Measurements from ENCODE around the gene DDAH2.

The DDAH2 gene

DNA sequence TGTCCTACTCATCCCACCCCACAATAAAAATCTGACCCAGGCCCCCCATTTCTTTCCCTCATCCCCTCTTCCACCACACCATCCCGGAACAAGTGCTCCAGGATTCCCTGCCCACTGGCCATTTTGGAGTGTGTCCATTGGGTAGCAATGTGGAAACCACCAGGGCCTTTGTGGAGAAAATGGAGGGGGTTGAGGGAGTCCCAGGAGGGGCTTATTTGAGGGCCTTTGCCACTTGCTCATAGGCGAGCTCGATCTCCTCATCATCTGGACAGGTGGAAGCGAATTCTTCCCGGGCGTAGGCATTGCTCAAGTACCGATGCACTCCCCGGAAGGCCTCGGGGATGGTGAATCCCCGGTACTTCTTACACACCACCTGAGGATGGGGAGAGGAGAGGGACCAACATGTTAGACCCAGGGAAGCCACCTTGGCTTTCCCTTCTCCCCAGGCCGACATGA lies 1.6 kb upstream of the DDAH2 start:
- no peak for DNase-seq (ENCODE audit: low read depth in 2 of 2)

- DNase-seq (ENCODE audit: low read depth in 2 of 2) = peak in 1 of 2 experiments; percentile 53
These were observed 1.0 kb upstream of the DDAH2 start for GRCh38 chr6:31729979-31730630.

DNA sequence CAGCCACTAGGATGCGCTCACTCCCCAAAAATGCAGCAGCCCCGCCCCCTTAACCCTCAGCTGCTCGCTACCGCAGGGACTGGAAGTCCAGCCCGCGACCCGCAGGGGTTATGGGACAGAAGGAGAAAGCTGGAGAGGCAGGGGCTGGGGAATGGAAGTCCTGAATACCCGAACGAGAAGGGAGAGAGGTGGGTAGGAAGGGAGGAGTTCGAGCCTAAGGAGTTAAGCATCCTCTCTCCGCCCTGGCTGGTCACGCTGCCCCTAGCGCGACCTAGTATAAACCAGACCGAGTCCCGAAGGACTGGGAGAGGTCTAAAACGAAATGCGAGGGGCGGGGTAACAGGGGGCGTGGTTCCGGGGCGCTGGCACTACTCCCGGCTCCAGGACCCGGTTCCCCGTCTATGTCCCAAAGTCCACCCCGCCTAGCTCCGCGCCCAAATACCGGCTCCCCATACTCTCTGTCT lies 448 bp upstream of the DDAH2 start:
- DNase-seq (ENCODE audit: low read depth in 2 of 2) = peak; percentile 46 to 76

DNA sequence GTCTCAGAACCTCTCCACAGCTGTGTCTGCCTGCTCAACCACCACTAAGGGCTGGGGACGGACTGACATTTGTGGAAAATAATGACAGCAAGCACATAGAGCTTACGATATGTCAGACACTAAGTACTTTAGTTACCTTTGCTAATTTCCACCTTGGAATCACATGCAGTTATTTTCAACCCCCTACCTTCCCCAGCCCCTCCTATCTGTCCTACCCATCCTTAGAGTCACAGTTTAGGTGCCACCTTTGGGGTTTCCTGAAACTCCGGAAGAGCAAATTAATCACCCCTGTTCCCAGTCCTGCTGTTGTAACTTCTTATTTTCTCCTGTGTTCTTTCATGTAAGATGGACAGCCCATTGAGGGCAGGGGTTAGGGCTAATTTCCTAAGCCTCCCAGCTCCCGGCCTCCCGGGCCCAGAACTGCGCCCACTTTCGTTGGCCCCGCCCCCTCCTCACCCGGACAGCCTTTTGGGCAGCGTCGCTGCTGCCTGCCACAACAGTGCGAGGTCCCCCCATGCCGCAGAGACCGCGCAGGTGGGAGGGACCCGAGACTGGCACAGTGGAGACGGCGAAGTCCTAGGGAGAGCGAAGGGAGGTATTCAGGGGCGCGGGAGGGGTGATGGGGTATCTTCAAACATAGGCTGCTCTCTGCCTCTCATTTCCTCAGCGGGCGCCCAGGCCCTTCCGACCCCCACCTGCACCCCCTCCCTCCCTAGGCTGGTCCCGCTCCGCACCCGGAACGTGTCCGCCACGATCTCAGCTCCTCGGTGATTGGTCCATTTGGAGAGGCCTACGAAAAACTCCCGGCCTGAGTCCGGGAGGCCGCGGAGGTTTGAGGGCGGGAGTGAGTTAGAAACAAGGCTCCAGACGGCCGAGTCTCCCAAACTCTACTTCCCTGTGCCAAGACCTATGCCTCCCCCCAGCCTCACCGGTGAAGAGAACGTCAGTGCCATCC lies 1.1 kb downstream of the DDAH2 start:
- DNase-seq (ENCODE audit: low read depth in 2 of 2) = no peak

GRCh38 chr6:31727034-31727716 lies 1.9 kb downstream of the DDAH2 start:
- no peak for DNase-seq (ENCODE audit: low read depth in 2 of 2)

GRCh38 chr6:31725502-31726350 lies 3.4 kb downstream of the DDAH2 start:
- no peak for DNase-seq (ENCODE audit: low read depth in 2 of 2)

DNA sequence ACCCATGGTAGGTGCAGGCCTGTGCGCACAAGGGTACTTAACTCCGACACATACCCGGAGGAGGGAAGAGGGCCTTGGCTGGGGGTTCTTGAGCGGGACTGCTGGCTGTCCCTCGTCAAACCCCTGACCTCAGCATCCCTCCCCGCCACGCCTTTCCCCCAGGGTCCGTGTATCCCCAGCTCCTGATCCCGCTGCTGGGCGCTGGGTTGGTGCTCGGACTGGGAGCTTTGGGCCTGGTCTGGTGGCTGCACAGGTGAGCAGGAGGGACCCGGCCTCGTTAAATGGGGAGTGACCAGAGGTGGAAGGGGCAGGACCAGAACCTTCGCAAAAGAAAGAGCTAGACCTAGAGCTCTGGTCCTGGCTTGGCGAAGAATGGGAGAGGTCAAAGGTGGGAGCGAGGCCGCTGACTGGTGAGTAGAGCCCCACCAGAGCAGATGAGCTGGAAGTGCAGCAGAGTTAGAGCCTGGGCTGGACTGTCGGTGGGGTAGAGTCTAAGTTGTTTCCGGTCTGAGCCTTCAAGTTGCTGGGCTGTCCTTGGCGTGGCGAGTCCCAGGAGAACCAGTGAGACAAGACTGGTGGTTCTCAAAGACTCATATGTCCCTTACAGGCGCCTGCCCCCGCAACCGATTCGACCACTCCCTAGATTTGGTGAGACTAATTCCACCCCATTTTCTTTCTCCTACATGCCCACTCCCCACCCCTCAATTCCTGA lies 5.0 kb downstream of the DDAH2 start:
- no peak for DNase-seq (ENCODE audit: low read depth in 2 of 2)

- DNase-seq (ENCODE audit: low read depth in 2 of 2) = no peak
These were observed 5.7 kb downstream of the DDAH2 start, which contains the start of gene MPIG6B for GRCh38 chr6:31723245-31723979. MPIG6B (plus strand) TSS chr6:31723373; CDS start chr6:31723384, 11 bp downstream.

DNA sequence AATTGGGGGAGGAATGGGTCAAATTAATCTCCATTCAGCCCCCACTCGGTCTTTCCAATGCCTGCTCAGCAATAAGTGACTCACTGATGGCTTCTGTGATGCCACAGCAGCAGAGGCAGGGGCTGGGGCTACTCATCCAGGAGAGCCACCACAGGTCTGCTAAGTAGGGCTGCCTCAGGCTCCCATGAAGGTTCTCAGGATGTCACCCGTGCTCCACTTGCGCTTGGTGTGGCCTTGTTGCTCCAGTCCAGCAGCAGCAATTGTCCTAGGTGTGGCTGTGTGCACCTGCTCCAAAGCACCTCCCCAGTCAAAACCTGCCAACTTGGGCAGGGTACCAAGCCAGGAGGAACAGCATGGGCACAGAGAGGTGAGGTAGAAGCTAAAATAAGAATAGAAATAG lies 6.9 kb downstream of the DDAH2 start:
- no peak for DNase-seq (ENCODE audit: low read depth in 2 of 2)

- no peak for DNase-seq (ENCODE audit: low read depth in 2 of 2)
These were observed 7.6 kb downstream of the DDAH2 start, which contains the start of gene LY6G6C for GRCh38 chr6:31721351-31722020. LY6G6C (minus strand) TSS chr6:31721746; CDS start chr6:31721679, 67 bp downstream.

GRCh38 chr6:31720196-31720770 lies 8.8 kb downstream of the DDAH2 start:
- no peak for DNase-seq (ENCODE audit: low read depth in 2 of 2)

DNA sequence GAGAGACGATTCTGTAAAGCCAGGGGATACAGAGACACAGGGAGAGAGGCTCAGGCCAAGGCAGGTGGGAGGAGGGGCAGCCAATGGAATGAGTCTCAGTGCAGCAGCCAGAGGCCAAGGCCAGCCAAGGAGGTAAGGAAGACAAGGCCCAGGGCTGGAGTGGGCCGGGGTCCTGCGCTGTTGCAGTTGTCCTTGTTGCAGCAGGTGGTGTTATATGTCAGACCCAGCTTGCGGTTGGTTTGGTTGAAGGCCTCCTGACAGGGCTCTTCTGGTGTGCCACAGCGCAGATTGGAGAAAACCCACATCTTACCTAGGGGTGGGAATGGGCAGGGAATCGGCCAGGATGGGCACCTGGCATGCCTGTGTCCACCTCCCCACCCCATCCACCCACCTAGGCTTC lies 10.1 kb downstream of the DDAH2 start:
- DNase-seq (ENCODE audit: low read depth in 2 of 2) = no peak

DNA sequence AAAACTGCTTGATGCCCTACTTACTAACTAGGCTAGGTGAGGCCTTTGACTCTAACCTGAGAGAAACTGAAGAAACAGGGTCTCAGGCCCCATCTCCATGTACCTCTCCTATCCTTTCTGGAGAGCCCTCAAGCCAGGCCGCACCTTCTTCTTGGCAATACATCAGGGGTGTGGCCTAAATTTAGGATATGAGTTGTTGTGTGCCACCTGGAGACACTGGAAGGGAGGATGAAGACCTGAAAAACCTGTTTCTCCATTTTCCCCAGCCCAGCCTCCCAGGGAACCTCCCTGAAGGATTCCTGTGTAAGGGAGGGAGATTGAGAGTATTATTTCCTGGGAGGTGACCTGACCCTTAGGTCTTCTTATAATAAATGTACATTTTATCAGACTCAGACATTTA lies 10.8 kb downstream of the DDAH2 start:
- no peak for DNase-seq (ENCODE audit: low read depth in 2 of 2)

DNA sequence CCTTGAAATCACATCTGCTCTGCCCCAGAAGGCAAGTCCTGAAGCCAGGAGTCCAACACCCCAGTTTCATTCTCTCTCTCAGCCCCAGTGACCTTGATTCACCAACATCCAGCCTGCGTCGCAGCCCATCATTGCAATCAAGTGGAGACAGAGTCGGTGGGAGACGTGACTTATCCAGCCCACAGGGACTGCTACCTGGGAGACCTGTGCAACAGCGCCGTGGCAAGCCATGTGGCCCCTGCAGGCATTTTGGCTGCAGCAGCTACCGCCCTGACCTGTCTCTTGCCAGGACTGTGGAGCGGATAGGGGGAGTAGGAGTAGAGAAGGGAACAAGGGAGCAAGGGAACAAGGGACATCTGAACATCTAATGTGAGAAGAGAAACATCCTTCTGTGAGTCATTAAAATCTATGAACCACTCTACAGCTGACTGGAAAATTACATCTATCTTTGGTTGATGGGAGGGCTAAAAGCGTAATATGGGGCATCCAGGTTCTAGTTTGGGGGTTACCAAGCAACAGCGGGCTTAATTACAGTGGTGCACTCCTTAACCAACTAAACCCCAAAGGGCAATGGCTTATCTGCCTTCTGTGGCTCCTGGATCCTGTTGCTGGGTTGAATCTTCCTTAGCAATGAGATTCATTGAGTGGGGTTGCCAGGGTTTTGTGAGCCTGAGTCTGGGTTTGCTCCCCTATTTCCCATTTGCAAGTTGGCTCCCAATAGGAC lies 11.4 kb downstream of the DDAH2 start:
- no peak for DNase-seq (ENCODE audit: low read depth in 2 of 2)

DNA sequence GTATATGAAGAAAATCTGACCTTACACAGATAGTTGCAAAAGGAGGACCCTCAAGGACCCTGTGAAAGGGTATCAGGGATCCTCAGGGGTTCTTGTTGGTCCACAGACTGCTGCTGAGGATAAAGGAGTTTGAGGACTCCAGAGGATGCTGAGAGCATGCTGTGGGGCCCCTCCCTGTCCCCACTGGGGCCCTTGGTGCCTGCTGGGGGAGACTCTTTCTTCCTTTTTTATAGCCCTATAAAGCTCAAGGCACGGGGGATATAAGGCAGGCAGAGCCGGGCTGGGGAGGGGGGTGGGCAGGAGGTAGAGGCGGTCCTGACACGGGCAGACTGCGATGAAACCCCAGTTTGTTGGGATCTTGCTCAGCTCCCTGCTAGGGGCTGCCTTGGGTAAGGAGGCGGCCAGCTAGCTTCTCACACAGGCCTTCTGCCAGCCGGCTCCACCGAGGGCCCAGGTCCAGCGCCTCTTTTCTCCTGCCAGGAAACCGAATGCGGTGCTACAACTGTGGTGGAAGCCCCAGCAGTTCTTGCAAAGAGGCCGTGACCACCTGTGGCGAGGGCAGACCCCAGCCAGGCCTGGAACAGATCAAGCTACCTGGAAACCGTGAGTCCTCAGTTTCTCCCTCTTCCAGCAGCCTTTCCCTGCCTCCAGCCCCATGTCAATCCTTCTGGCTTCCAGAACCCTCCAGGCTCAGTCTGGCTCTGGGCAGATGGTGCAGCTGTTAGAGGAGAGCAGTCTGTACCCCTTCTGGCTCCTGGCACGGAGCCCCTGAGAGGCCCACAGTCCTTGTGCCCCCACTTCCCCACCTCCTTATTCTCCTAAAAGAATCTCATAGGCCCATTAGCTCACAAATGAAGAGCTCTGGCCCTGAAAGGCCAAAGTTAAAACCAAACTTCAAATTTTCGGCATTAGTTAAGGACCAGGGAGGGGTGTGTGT lies 13.8 kb downstream of the DDAH2 start, which contains the start of gene LY6G6D:
LY6G6D (plus strand) TSS at position 327 of the 937 bp plus-strand sequence; CDS start at position 335, 8 bp downstream.
- DNase-seq (ENCODE audit: low read depth in 2 of 2) = no peak

GRCh38 chr6:31713991-31714684 lies 15.0 kb downstream of the DDAH2 start:
- DNase-seq (ENCODE audit: low read depth in 2 of 2) = no peak
